HepG2 (cell line): Measurements from ENCODE around the gene CRLF1. TPM values are rescaled to one million over a fixed set of nuclear protein-coding genes. Genes with fewer than 3 reads are reported as not detected.

Experiments
- DMAP1 ChIP-seq: IDR thresholded peaks from 2 replicates; pipeline ENCODE4 v1.6.1; 2016
- SAP130 ChIP-seq: IDR thresholded peaks from 2 replicates; pipeline ENCODE4 v1.6.1; 2016; ENCODE audit warnings: low read depth
- SRF ChIP-seq: IDR thresholded peaks from 2 replicates; pipeline ENCODE4 v1.6.1; 2011; ENCODE audit warnings: mild to moderate bottlenecking, low read depth, low read length, moderate library complexity
- ZBTB8A ChIP-seq: sonication (generic); formaldehyde crosslinking; IDR thresholded peaks from 2 replicates; pipeline ENCODE4 v1.4.0; 2020; ENCODE audit warnings: mild to moderate bottlenecking, low read depth, missing genetic modification reagents, borderline replicate concordance
- ZC3H13 ChIP-seq: sonication (generic); formaldehyde crosslinking; IDR thresholded peaks from 2 replicates; pipeline ENCODE4 v1.8.1; 2023; ENCODE audit warnings: mild to moderate bottlenecking, missing genetic modification reagents, moderate library complexity
- ZNF569 ChIP-seq: sonication (generic); formaldehyde crosslinking; IDR thresholded peaks from 2 replicates; pipeline ENCODE4 v1.5.0; 2020; ENCODE audit warnings: mild to moderate bottlenecking, missing genetic modification reagents, moderate library complexity, borderline replicate concordance
- polyA plus RNA-seq, 8 experiments: library from polyadenylated mRNA; depleted of rRNA in 3 of 8; stranded (reverse) in 7 of 8; unstranded in 1 of 8; fragments of >200 nt; fragmentation: Illumina TruSeq in 4 of 8; extraction: Trizol in 4 of 8; gene quantifications; 2 replicates each; pipeline versions ENCODE4 v1.2.1 to v1.2.3, GENCODE V29; 2011 to 2016; ENCODE audit warnings: low read depth in 4 of 8, missing spikeins in 1 of 8, mixed read lengths in 1 of 8; ENCODE audit not compliant: insufficient read depth in 1 of 8
- total RNA-seq, 5 experiments: library from RNA; depleted of rRNA; stranded (reverse); fragments of >200 nt; fragmentation: Illumina TruSeq; extraction: Trizol; gene quantifications; 2 replicates each; pipeline ENCODE4 v1.2.3, GENCODE V29; 2016; ENCODE audit warnings: low read depth in 1 of 5
- TF ChIP-seq, protein P1 (sequence below): sonication (generic); formaldehyde crosslinking; IDR thresholded peaks from 2 replicates; pipeline ENCODE4 v1.5.1; 2020; ENCODE audit warnings: mild to moderate bottlenecking, missing genetic modification reagents, moderate library complexity
- TF ChIP-seq, protein P2 (sequence below): IDR thresholded peaks from 2 replicates; pipeline ENCODE4 v1.4.0; 2020; ENCODE audit warnings: mild to moderate bottlenecking, missing genetic modification reagents
- TF ChIP-seq, protein P3 (sequence below): sonication (generic); formaldehyde crosslinking; IDR thresholded peaks from 2 replicates; pipeline ENCODE4 v1.9.0; 2022; ENCODE audit warnings: missing genetic modification reagents, mild to moderate bottlenecking, borderline replicate concordance
- TF ChIP-seq, protein P4 (sequence below): sonication (generic); formaldehyde crosslinking; IDR thresholded peaks from 2 replicates; pipeline ENCODE4 v1.4.0; 2020; ENCODE audit warnings: mild to moderate bottlenecking, missing genetic modification reagents
- TF ChIP-seq, protein P5 (sequence below): fragments of 450-650 bp; IDR thresholded peaks from 2 replicates; pipeline ENCODE4 v1.6.1; 2017; ENCODE audit warnings: mild to moderate bottlenecking

CRLF1 gene
- total and polyA plus RNA-seq, 2 of the 13 experiments (the other 11 are each of a cell fraction or from before 2014, with no cell fraction given) = 217 to 296 TPM

DNA sequence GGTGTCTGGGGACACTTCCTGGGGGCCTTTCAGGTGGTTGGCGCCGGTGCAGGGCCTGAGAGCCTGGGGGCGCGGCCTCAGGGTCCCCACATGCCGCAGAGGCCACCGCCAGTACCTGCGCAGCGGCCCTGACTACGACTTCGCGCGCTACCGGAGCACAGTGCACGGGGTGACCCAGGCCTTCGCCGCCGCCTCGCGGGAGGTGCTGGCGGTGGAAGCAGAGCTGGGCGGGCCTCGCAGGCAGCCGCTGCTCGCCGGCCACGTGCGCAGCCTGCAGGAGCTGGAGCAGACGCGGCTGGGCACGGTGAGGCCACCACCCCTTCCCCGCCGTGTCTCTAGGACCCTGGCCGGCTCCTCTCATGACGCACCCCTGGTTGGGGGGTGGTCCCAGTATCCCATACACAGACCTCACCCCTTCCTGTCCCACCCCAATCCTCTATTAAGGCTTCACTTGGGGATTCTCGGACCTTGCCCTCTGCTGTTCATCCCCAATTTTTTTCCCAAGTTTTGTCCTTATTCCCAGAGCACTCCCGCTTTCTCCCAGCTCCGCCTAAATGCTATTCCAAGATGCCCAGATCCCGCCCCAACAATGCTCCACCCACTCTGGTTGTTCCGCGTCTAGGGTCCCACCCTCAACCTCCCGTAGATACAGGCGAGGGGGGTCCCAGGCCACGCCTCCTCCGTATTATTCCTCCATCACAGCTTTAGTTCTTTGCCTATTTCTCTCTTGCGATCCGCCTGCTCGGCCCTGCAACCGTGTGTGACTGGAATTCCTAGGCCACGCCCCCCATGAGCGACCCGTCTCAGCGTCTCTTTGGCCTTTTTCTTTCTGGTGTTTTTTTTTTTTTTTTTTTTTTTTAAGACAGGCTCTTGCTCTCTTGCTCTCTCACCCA, 17.0 kb downstream of the CRLF1 start (continued):
- TF ChIP-seq SAP130 (CRISPR knock-in tag) (peak; percentile 57), SRF (no peak), ZBTB8A (CRISPR knock-in tag) (0 out of 2 replicates have a peak, but pooled peaks have one; percentile 7), ZC3H13 (peak; percentile 81), ZNF569 (CRISPR knock-in tag) (peak; percentile 52; the same call in 1 of the 2 replicates), DMAP1 (CRISPR knock-in tag) (peak; percentile 73; the same call in 1 of the 2 replicates)
- TF ChIP-seq, protein P1, sequence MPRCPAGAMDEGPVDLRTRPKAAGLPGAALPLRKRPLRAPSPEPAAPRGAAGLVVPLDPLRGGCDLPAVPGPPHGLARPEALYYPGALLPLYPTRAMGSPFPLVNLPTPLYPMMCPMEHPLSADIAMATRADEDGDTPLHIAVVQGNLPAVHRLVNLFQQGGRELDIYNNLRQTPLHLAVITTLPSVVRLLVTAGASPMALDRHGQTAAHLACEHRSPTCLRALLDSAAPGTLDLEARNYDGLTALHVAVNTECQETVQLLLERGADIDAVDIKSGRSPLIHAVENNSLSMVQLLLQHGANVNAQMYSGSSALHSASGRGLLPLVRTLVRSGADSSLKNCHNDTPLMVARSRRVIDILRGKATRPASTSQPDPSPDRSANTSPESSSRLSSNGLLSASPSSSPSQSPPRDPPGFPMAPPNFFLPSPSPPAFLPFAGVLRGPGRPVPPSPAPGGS (CRISPR knock-in tag) = peak; percentile 98
- TF ChIP-seq, protein P2, sequence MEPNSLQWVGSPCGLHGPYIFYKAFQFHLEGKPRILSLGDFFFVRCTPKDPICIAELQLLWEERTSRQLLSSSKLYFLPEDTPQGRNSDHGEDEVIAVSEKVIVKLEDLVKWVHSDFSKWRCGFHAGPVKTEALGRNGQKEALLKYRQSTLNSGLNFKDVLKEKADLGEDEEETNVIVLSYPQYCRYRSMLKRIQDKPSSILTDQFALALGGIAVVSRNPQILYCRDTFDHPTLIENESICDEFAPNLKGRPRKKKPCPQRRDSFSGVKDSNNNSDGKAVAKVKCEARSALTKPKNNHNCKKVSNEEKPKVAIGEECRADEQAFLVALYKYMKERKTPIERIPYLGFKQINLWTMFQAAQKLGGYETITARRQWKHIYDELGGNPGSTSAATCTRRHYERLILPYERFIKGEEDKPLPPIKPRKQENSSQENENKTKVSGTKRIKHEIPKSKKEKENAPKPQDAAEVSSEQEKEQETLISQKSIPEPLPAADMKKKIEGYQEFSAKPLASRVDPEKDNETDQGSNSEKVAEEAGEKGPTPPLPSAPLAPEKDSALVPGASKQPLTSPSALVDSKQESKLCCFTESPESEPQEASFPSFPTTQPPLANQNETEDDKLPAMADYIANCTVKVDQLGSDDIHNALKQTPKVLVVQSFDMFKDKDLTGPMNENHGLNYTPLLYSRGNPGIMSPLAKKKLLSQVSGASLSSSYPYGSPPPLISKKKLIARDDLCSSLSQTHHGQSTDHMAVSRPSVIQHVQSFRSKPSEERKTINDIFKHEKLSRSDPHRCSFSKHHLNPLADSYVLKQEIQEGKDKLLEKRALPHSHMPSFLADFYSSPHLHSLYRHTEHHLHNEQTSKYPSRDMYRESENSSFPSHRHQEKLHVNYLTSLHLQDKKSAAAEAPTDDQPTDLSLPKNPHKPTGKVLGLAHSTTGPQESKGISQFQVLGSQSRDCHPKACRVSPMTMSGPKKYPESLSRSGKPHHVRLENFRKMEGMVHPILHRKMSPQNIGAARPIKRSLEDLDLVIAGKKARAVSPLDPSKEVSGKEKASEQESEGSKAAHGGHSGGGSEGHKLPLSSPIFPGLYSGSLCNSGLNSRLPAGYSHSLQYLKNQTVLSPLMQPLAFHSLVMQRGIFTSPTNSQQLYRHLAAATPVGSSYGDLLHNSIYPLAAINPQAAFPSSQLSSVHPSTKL (CRISPR knock-in tag) = 0 out of 2 replicates have a peak, but pooled peaks have one; percentile 35
- TF ChIP-seq, protein P3, sequence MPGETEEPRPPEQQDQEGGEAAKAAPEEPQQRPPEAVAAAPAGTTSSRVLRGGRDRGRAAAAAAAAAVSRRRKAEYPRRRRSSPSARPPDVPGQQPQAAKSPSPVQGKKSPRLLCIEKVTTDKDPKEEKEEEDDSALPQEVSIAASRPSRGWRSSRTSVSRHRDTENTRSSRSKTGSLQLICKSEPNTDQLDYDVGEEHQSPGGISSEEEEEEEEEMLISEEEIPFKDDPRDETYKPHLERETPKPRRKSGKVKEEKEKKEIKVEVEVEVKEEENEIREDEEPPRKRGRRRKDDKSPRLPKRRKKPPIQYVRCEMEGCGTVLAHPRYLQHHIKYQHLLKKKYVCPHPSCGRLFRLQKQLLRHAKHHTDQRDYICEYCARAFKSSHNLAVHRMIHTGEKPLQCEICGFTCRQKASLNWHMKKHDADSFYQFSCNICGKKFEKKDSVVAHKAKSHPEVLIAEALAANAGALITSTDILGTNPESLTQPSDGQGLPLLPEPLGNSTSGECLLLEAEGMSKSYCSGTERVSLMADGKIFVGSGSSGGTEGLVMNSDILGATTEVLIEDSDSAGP = peak; percentile 48; the same call in 1 of the 2 replicates
- TF ChIP-seq, protein P4, sequence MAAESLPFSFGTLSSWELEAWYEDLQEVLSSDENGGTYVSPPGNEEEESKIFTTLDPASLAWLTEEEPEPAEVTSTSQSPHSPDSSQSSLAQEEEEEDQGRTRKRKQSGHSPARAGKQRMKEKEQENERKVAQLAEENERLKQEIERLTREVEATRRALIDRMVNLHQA (CRISPR knock-in tag) = no peak
- TF ChIP-seq, protein P5, sequence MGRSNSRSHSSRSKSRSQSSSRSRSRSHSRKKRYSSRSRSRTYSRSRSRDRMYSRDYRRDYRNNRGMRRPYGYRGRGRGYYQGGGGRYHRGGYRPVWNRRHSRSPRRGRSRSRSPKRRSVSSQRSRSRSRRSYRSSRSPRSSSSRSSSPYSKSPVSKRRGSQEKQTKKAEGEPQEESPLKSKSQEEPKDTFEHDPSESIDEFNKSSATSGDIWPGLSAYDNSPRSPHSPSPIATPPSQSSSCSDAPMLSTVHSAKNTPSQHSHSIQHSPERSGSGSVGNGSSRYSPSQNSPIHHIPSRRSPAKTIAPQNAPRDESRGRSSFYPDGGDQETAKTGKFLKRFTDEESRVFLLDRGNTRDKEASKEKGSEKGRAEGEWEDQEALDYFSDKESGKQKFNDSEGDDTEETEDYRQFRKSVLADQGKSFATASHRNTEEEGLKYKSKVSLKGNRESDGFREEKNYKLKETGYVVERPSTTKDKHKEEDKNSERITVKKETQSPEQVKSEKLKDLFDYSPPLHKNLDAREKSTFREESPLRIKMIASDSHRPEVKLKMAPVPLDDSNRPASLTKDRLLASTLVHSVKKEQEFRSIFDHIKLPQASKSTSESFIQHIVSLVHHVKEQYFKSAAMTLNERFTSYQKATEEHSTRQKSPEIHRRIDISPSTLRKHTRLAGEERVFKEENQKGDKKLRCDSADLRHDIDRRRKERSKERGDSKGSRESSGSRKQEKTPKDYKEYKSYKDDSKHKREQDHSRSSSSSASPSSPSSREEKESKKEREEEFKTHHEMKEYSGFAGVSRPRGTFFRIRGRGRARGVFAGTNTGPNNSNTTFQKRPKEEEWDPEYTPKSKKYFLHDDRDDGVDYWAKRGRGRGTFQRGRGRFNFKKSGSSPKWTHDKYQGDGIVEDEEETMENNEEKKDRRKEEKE = no peak
